CD14-positive monocyte (primary cell): ENCODE results near the gene ARF6. TPM values are rescaled to one million over a fixed set of nuclear protein-coding genes. Genes with fewer than 3 reads are reported as not detected.

ENCODE experiments used
- DNase-seq, 3 donors: peaks; one replicate each; pipeline ENCODE4 v3.0.0-alpha.2; 2011 to 2022
- H2AFZ ChIP-seq: 2 replicates; pipeline ENCODE4 v1.6.0; 2012; ENCODE audit warnings: mild to moderate bottlenecking, low read depth, low read length, inconsistent platforms; ENCODE audit not compliant: insufficient read depth, poor library complexity, severe bottlenecking
- H3K27ac ChIP-seq, 2 donors: 1 replicate in 1 of 2; 2 replicates in 1 of 2; pipeline ENCODE4 v1.5.1; 2012 to 2013; ENCODE audit warnings: low read length in 2 of 2, control low read depth in 1 of 2, inconsistent platforms in 1 of 2, low read depth in 1 of 2, mild to moderate bottlenecking in 1 of 2
- H3K27me3 ChIP-seq, 2 donors: one replicate each; pipeline versions ENCODE4 v1.6.0 to v1.6.1; 2011 to 2013; ENCODE audit warnings: low read length in 2 of 2; ENCODE audit not compliant: control insufficient read depth in 2 of 2, insufficient read depth in 2 of 2
- H3K36me3 ChIP-seq, 2 donors: replicated peaks in 1 of 2; 1 replicate in 1 of 2; 2 replicates in 1 of 2; pipeline versions ENCODE4 v1.5.1 to v1.6.1; 2012 to 2013; ENCODE audit warnings: low read length in 2 of 2, control low read depth in 1 of 2, inconsistent platforms in 1 of 2, mild to moderate bottlenecking in 1 of 2; ENCODE audit not compliant: insufficient read depth in 2 of 2, control insufficient read depth in 1 of 2
- H3K4me1 ChIP-seq, 2 donors: 1 replicate in 1 of 2; 2 replicates in 1 of 2; pipeline versions ENCODE4 v1.5.1 to v1.6.1; 2012 to 2013; ENCODE audit warnings: low read length in 2 of 2, control low read depth in 1 of 2, inconsistent platforms in 1 of 2, mild to moderate bottlenecking in 1 of 2, moderate library complexity in 1 of 2; ENCODE audit not compliant: insufficient read depth in 2 of 2, control insufficient read depth in 1 of 2
- H3K4me2 ChIP-seq: replicated peaks from 2 replicates; pipeline ENCODE3; 2012; ENCODE audit warnings: low read length, moderate library complexity, mild to moderate bottlenecking; ENCODE audit not compliant: poor library complexity, severe bottlenecking; ENCODE audit errors: extremely low read depth
- H3K4me3 ChIP-seq, 3 experiments: fragments of 200-600 bp in 1 of 3; sonication (generic) in 1 of 3; replicated peaks in 1 of 3; 1 replicate in 2 of 3; 2 replicates in 1 of 3; pipeline ENCODE4 v1.5.1; 2011 to 2013; ENCODE audit warnings: low read length in 3 of 3, mild to moderate bottlenecking in 3 of 3, control low read depth in 2 of 3, low read depth in 2 of 3, inconsistent platforms in 1 of 3, moderate library complexity in 1 of 3
- H3K79me2 ChIP-seq: 2 replicates; pipeline ENCODE4 v1.6.0; 2012; ENCODE audit warnings: mild to moderate bottlenecking, control low read depth, inconsistent platforms, low read length, moderate library complexity; ENCODE audit not compliant: insufficient read depth
- H3K9ac ChIP-seq: 2 replicates; pipeline ENCODE4 v1.6.0; 2017; ENCODE audit warnings: low read length, mild to moderate bottlenecking; ENCODE audit not compliant: insufficient read depth, poor library complexity, severe bottlenecking
- H3K9me3 ChIP-seq, 2 donors: replicated peaks in 1 of 2; 1 replicate in 1 of 2; 2 replicates in 1 of 2; pipeline versions ENCODE4 v1.5.1 to v1.6.1; 2012 to 2013; ENCODE audit warnings: low read length in 2 of 2, control low read depth in 1 of 2; ENCODE audit not compliant: control insufficient read depth in 1 of 2, insufficient read depth in 1 of 2
- H4K20me1 ChIP-seq: 2 replicates; pipeline ENCODE4 v1.6.0; 2012; ENCODE audit warnings: mild to moderate bottlenecking, low read length, control low read depth, moderate library complexity; ENCODE audit not compliant: insufficient read depth
- H3K27ac Mint-ChIP-seq, 7 donors: one replicate each; pipeline ENCODE4 v1.8.0; 2020; ENCODE audit warnings: mild to moderate bottlenecking in 7 of 7, mixed read lengths in 7 of 7, moderate library complexity in 6 of 7, inconsistent platforms in 2 of 7
- H3K27me3 Mint-ChIP-seq, 3 donors: one replicate each; pipeline ENCODE4 v1.8.0; 2021 to 2022; ENCODE audit warnings: low read depth in 3 of 3, mild to moderate bottlenecking in 3 of 3, mixed read lengths in 3 of 3, moderate library complexity in 3 of 3, inconsistent platforms in 1 of 3
- H3K36me3 Mint-ChIP-seq, 2 donors: one replicate each; pipeline ENCODE4 v1.8.0; 2020; ENCODE audit warnings: mixed read lengths in 2 of 2, inconsistent platforms in 1 of 2, mild to moderate bottlenecking in 1 of 2
- H3K4me1 Mint-ChIP-seq: one replicate; pipeline ENCODE4 v1.8.0; 2020; ENCODE audit warnings: mild to moderate bottlenecking, mixed read lengths
- H3K4me3 Mint-ChIP-seq, 2 donors: one replicate each; pipeline ENCODE4 v1.8.0; 2020; ENCODE audit warnings: mild to moderate bottlenecking in 2 of 2, mixed read lengths in 2 of 2, moderate library complexity in 1 of 2
- H3K9me3 Mint-ChIP-seq, 7 donors: one replicate each; pipeline ENCODE4 v1.8.0; 2020 to 2022; ENCODE audit warnings: mixed read lengths in 7 of 7, mild to moderate bottlenecking in 6 of 7, moderate library complexity in 6 of 7, inconsistent platforms in 2 of 7
- CTCF ChIP-seq: fragments of 200-600 bp; IDR thresholded peaks from one replicate; pipeline ENCODE4 v1.8.0; 2022; ENCODE audit warnings: antibody characterized with exemption, mild to moderate bottlenecking
- WGBS: methylation state at CpG from one replicate; pipeline ENCODE4 v1.1.5; 2013; ENCODE audit warnings: missing lambda C conversion rate; ENCODE audit not compliant: insufficient coverage; 5-methylcytosine and 5-hydroxymethylcytosine counted together
- intact Hi-C, 2 donors: fragments of 100-400 bp; cut with micrococcal nuclease; formaldehyde crosslinking; loops; one replicate each; pipeline versions ENCODE4 v1.15.0 to v1.15.1; 2023
- polyA plus RNA-seq, 3 donors: library from polyadenylated mRNA; depleted of rRNA in 1 of 3; unstranded in 2 of 3; stranded (reverse) in 1 of 3; fragments of 300-500 nt in 2 of 3; fragments of >200 nt in 1 of 3; fragmentation: Illumina TruSeq in 2 of 3; gene quantifications; 1 replicate in 2 of 3; 2 replicates in 1 of 3; pipeline ENCODE4 v1.2.3, GENCODE V29; 2012 to 2021
- small RNA-seq: library from RNA; depleted of rRNA; stranded (forward); fragments of <200 nt; gene quantifications from one replicate; pipeline ENCODE3, GENCODE V24; 2012; ENCODE audit warnings: low read depth; ENCODE audit not compliant: insufficient read length

ARF6 gene
- polyA plus RNA-seq, 3 donors: 76.4 to 136 (median 120) TPM

- TF ChIP-seq CTCF: no peak
- Histone ChIP-seq H4K20me1 (no peaks in the 10 kb centered on the region), H3K4me2 (no peak overlapping the region), H3K79me2 (no peaks in the 10 kb centered on the region), H3K4me3 (no peak overlapping the region), H3K27ac (no peak overlapping the region), H3K4me1 (peaks cover 5 to 9% of the 10 kb centered on the region in 2 donors), H3K9ac (no peak overlapping the region), H3K36me3 (no peaks in the 10 kb centered on the region), H3K9me3 (no peaks in the 10 kb centered on the region), H3K27me3 (no peaks in the 10 kb centered on the region), H2AFZ (no peak overlapping the region)
- H3K27me3 Mint-ChIP-seq: peaks cover 0 to 3% (median 2%) of the 10 kb centered on the region in 3 donors
- no peak overlapping the region for H3K4me3 Mint-ChIP-seq
- H3K27ac Mint-ChIP-seq: peak overlapping the region in 2 of 7 donors; percentile 32 to 41
- intact Hi-C loops: no loop called here
- peaks cover 0 to 2% of the 10 kb centered on the region in 2 donors for H3K36me3 Mint-ChIP-seq
- H3K9me3 Mint-ChIP-seq: peaks cover 0 to 6% (median 3%) of the 10 kb centered on the region in 7 donors
- WGBS: 98% methylated on average over 5 of the region's 8 CpGs
- H3K4me1 Mint-ChIP-seq: peaks cover 18% of the 10 kb centered on the region
- DNase-seq: no peak
These were observed 52.8 kb downstream of the ARF6 start for GRCh38 chr14:49945448-49946319.

Small RNA genes lying within 50 kb of the gene (small RNA-seq; reads per million reads assigned to genes)
- gene RF00017 (not detected), gene RN7SL2 (not detected), gene RN7SL3 (not detected), gene RNU6-189P (not detected)

Other genes starting within 250 kb of the ARF6 start
- gene POLE2, start 204.9 kb upstream of the ARF6 start, polyA plus RNA-seq: under 1 TPM; 0.18 to 0.57 (median 0.47) TPM
- 1 to 10 TPM in 2 of 3 donors, under 1 TPM in 1; 0.92 to 1.6 (median 1.5) TPM for gene KLHDC1, start 200.0 kb upstream of the ARF6 start, polyA plus RNA-seq
- 10 to 100 TPM; 27.3 to 45.9 (median 43.1) TPM for gene KLHDC2, start 124.9 kb upstream of the ARF6 start, polyA plus RNA-seq
- gene NEMF, start 40.3 kb upstream of the ARF6 start, polyA plus RNA-seq: 10 to 100 TPM; 18.3 to 27.6 (median 22.2) TPM
- 10 to 100 TPM in 1 of 3 donors, 1 to 10 TPM in 2; 3.4 to 14.2 (median 3.5) TPM for gene VCPKMT, start 223.5 kb downstream of the ARF6 start, polyA plus RNA-seq